DOHH2 (cell line): Measurements from ENCODE around the gene GRB10.

Experiments used
- EZH2phosphoT487 ChIP-seq: fragments of 200-600 bp; sonication (generic); IDR thresholded peaks from 2 replicates; pipeline ENCODE4 v1.6.1; 2017; ENCODE audit warnings: borderline replicate concordance, mild to moderate bottlenecking, antibody characterized with exemption, low read length, moderate library complexity, mixed read lengths
- TF ChIP-seq, protein P1 (sequence below): fragments of 200-600 bp; sonication (generic); IDR thresholded peaks from one replicate; pipeline ENCODE4 v1.5.1; 2014; ENCODE audit warnings: antibody characterized with exemption, mild to moderate bottlenecking, low read depth, low read length; ENCODE audit not compliant: poor library complexity, severe bottlenecking

DNA sequence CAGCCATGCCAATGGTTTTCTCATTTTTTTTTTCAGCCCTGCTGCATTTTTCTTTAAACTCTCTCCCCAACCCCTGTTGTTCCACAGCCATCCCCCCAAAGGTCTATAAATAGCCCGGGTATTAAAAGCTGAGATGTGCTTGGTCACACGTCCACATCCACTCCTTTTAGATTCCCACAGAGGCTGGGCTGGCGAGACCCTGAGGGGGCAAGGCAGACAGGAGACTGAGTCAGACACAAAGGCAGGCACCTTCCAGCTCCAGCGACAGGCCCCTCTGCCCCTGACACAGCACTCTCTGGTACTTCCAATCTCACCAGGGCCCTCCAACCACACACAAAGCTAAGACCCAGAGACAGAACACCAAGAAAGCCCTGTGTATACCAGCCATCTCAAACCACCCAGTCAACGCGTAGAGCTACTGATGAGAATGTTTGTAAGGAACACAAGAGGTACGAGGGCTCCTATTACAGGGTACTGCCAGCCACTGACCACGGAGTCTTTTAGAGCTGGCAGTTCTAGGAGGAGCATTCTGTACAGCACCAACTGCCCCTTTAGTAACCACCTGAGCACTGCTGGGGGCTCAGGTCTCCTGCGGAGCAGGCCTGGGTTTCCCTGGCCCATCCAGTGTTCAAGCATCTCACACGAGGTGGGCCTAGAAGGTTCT is 153.3 kb downstream of the GRB10 start:
- TF ChIP-seq, protein P1, sequence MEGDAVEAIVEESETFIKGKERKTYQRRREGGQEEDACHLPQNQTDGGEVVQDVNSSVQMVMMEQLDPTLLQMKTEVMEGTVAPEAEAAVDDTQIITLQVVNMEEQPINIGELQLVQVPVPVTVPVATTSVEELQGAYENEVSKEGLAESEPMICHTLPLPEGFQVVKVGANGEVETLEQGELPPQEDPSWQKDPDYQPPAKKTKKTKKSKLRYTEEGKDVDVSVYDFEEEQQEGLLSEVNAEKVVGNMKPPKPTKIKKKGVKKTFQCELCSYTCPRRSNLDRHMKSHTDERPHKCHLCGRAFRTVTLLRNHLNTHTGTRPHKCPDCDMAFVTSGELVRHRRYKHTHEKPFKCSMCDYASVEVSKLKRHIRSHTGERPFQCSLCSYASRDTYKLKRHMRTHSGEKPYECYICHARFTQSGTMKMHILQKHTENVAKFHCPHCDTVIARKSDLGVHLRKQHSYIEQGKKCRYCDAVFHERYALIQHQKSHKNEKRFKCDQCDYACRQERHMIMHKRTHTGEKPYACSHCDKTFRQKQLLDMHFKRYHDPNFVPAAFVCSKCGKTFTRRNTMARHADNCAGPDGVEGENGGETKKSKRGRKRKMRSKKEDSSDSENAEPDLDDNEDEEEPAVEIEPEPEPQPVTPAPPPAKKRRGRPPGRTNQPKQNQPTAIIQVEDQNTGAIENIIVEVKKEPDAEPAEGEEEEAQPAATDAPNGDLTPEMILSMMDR, result no peak
- no peak for TF ChIP-seq EZH2phosphoT487
